Measurements from ENCODE around the gene CORO6.

The CORO6 gene

DNA sequence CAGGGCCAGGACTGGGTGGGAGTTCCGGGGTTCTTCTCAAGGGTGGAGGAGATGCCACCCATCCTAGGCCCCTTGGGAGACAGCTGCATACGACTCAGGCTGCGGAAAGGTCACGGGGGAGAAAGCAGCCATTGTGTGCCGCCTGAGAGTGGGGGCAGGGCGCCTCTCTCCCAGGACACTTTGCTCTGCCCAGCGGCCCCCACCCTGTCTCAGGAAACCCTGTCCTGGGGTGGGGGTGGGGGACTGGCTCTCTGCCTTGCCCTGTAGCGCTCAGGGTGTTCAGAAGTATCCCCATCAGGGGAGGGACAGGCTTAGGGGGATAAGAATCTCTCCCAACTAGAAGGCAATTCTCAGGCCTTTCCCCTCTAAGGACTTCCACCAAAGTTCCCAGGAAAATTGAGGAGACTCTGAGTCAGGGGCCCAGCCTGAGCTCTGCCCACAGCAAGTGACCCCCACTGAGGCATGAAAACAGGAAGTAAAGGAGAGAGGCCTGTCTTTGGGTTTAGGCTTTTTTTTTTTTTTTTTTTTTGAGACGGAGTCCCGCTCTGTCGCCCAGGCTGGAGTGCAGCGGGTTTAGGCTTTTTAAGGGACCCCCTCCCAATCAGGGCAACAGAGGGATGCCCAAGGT is 38.1 kb downstream of the CORO6 start:
- no peak for DNase-seq (ENCODE audit: low read depth, low spot score)
- no peaks in the 10 kb centered on the region for H3K9me3 ChIP-seq (ENCODE audit: control insufficient read depth, insufficient read depth, low read length)
- no peak overlapping the region for H3K27ac ChIP-seq (ENCODE audit: low read length)
- WGBS (ENCODE audit: insufficient coverage, insufficient read length) = no CpG with 5 or more reads among the region's 12 CpGs
- peaks cover 9% of the 10 kb centered on the region; the same call in 1 of the 2 replicates for H3K36me3 ChIP-seq (ENCODE audit: control insufficient read depth, insufficient read depth, low read length)
- H3K27me3 ChIP-seq (ENCODE audit: control insufficient read depth, insufficient read depth, low read length) = no peaks in the 10 kb centered on the region
- no peak overlapping the region for H3K4me3 ChIP-seq (ENCODE audit: low read length)
- H3K4me1 ChIP-seq (ENCODE audit: control insufficient read depth, insufficient read depth, low read length) = peaks cover 13% of the 10 kb centered on the region

- Histone ChIP-seq H3K4me1 (ENCODE audit: control insufficient read depth, insufficient read depth, low read length) (peaks cover 13% of the 10 kb centered on the region), H3K9me3 (ENCODE audit: control insufficient read depth, insufficient read depth, low read length) (no peaks in the 10 kb centered on the region), H3K36me3 (ENCODE audit: control insufficient read depth, insufficient read depth, low read length) (peaks cover 9% of the 10 kb centered on the region; the same call in 1 of the 2 replicates), H3K27me3 (ENCODE audit: control insufficient read depth, insufficient read depth, low read length) (no peaks in the 10 kb centered on the region), H3K27ac (ENCODE audit: low read length) (no peak overlapping the region), H3K4me3 (ENCODE audit: low read length) (no peak overlapping the region; the same call in 1 of the 2 replicates)
- DNase-seq (ENCODE audit: low read depth, low spot score) = no peak
- no CpG with 5 or more reads among the region's 16 CpGs for WGBS (ENCODE audit: insufficient coverage, insufficient read length)
Observed at GRCh38 chr17:29583324-29584248, 39.1 kb downstream of the CORO6 start.

- Histone ChIP-seq H3K27me3 (ENCODE audit: control insufficient read depth, insufficient read depth, low read length) (no peaks in the 10 kb centered on the region), H3K9me3 (ENCODE audit: control insufficient read depth, insufficient read depth, low read length) (no peaks in the 10 kb centered on the region), H3K4me1 (ENCODE audit: control insufficient read depth, insufficient read depth, low read length) (peaks cover 10% of the 10 kb centered on the region), H3K4me3 (ENCODE audit: low read length) (no peak overlapping the region), H3K27ac (ENCODE audit: low read length) (no peak overlapping the region), H3K36me3 (ENCODE audit: control insufficient read depth, insufficient read depth, low read length) (peaks cover 11% of the 10 kb centered on the region; the same call in 1 of the 2 replicates)
- no peak for DNase-seq (ENCODE audit: low read depth, low spot score)
- WGBS (ENCODE audit: insufficient coverage, insufficient read length) = no CpG with 5 or more reads among the region's 13 CpGs
Observed at GRCh38 chr17:29582772-29583171, 39.9 kb downstream of the CORO6 start.

DNA sequence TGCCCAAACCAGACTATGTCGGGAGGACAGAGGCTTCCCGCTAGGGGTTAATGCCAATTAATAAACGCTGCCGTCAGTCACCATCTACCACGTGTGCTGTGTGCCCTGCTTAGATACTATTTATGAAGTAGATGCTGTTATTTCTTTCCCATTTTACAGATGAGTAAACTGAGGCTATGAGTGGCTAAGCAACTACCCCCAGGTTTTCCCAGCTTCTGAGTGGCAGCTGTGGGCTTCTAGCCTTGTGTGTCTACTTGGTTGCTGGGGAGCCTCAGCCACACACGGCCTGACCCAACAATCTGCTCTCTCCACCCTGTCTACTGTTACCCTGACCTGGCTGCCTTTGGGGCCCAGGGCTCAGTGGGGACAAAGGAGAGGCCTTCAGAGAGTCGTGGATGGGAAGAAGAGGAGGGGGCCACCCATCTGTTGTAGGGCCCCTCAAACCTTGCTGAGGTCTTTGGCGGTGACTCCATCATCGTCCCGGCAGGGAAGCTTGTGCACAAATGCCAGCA is 40.4 kb downstream of the CORO6 start:
- Histone ChIP-seq H3K4me3 (ENCODE audit: low read length) (no peak overlapping the region), H3K27ac (ENCODE audit: low read length) (no peak overlapping the region), H3K9me3 (ENCODE audit: control insufficient read depth, insufficient read depth, low read length) (no peaks in the 10 kb centered on the region), H3K36me3 (ENCODE audit: control insufficient read depth, insufficient read depth, low read length) (peaks cover 12% of the 10 kb centered on the region; the same call in 1 of the 2 replicates), H3K27me3 (ENCODE audit: control insufficient read depth, insufficient read depth, low read length) (no peaks in the 10 kb centered on the region), H3K4me1 (ENCODE audit: control insufficient read depth, insufficient read depth, low read length) (peaks cover 10% of the 10 kb centered on the region)
- DNase-seq (ENCODE audit: low read depth, low spot score) = no peak
- no CpG with 5 or more reads among the region's 10 CpGs for WGBS (ENCODE audit: insufficient coverage, insufficient read length)

- Histone ChIP-seq H3K9me3 (ENCODE audit: control insufficient read depth, insufficient read depth, low read length) (no peaks in the 10 kb centered on the region), H3K27ac (ENCODE audit: low read length) (no peak overlapping the region), H3K4me1 (ENCODE audit: control insufficient read depth, insufficient read depth, low read length) (peaks cover 8% of the 10 kb centered on the region), H3K36me3 (ENCODE audit: control insufficient read depth, insufficient read depth, low read length) (peaks cover 12% of the 10 kb centered on the region; the same call in 1 of the 2 replicates), H3K27me3 (ENCODE audit: control insufficient read depth, insufficient read depth, low read length) (no peaks in the 10 kb centered on the region), H3K4me3 (ENCODE audit: low read length) (no peak overlapping the region)
- DNase-seq (ENCODE audit: low read depth, low spot score) = no peak
- no CpG with 5 or more reads among the region's 20 CpGs for WGBS (ENCODE audit: insufficient coverage, insufficient read length)
Observed at GRCh38 chr17:29581583-29582253, 41.0 kb downstream of the CORO6 start.

DNA sequence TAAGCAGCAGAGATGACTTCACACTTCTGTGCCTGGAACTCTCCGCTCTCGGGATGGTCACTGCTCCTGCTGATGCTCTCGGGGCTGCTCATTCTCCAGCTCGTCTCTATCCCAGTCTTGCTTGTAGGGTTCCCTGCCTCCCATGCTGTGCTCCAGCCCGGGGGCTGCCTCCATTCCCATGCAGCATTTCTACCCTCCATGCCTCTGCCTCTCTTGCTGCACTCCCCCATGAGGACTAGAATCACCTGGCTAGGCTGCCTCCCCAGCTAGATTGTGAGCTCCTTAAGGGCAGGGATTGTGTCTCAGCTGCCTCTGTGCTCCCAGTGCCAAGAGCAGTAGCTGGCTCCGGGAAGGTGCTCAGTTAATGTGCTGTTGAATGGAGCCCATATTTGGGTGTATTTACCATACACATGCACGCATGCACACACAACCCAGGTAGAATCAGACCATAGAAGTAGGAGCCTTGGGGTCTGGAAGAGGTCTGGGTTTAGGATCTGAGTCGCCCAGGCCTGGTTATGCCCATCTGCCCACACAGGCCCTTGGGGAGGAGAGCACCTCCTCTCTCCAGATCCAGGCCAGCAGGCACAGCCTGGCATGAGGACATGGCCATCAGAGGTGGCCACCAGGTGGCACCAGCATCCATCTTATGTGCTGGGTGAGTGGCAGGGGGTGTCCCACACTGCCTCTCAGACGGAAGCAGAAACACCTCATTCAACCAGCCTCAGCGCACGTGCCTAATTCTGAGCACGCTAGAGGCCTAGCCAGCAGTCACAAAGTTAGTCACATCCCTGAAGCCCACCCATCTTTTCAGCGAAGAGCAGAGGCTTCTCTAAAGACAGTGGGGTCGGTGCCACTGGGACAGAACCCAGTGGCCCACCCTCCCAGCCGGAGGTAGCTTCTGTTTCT is 42.6 kb downstream of the CORO6 start:
- H3K27ac ChIP-seq (ENCODE audit: low read length) = no peak overlapping the region
- WGBS (ENCODE audit: insufficient coverage, insufficient read length) = no CpG with 5 or more reads among the region's 15 CpGs
- H3K9me3 ChIP-seq (ENCODE audit: control insufficient read depth, insufficient read depth, low read length) = no peaks in the 10 kb centered on the region
- no peaks in the 10 kb centered on the region for H3K27me3 ChIP-seq (ENCODE audit: control insufficient read depth, insufficient read depth, low read length)
- no peak for DNase-seq (ENCODE audit: low read depth, low spot score)
- peaks cover 24% of the 10 kb centered on the region for H3K36me3 ChIP-seq (ENCODE audit: control insufficient read depth, insufficient read depth, low read length)
- H3K4me1 ChIP-seq (ENCODE audit: control insufficient read depth, insufficient read depth, low read length) = peaks cover 5% of the 10 kb centered on the region
- no peak overlapping the region for H3K4me3 ChIP-seq (ENCODE audit: low read length)

- no peak for DNase-seq (ENCODE audit: low read depth, low spot score)
Observed at GRCh38 chr17:29578626-29579485, 43.9 kb downstream of the CORO6 start.

GRCh38 chr17:29577385-29578211 is 45.1 kb downstream of the CORO6 start:
- Histone ChIP-seq H3K4me3 (ENCODE audit: low read length) (no peak overlapping the region), H3K27ac (ENCODE audit: low read length) (no peak overlapping the region), H3K4me1 (ENCODE audit: control insufficient read depth, insufficient read depth, low read length) (no peaks in the 10 kb centered on the region), H3K36me3 (ENCODE audit: control insufficient read depth, insufficient read depth, low read length) (peaks cover 22% of the 10 kb centered on the region), H3K27me3 (ENCODE audit: control insufficient read depth, insufficient read depth, low read length) (no peaks in the 10 kb centered on the region), H3K9me3 (ENCODE audit: control insufficient read depth, insufficient read depth, low read length) (no peaks in the 10 kb centered on the region)
- no peak for DNase-seq (ENCODE audit: low read depth, low spot score)
- WGBS (ENCODE audit: insufficient coverage, insufficient read length) = no CpG with 5 or more reads among the region's 22 CpGs

More at GRCh38 chr17:29578626-29579485, 43.9 kb downstream of the CORO6 start:
- no peaks in the 10 kb centered on the region for H3K27me3 ChIP-seq (ENCODE audit: control insufficient read depth, insufficient read depth, low read length)
- no peaks in the 10 kb centered on the region for H3K9me3 ChIP-seq (ENCODE audit: control insufficient read depth, insufficient read depth, low read length)
- no peak overlapping the region for H3K27ac ChIP-seq (ENCODE audit: low read length)
- WGBS (ENCODE audit: insufficient coverage, insufficient read length) = no CpG with 5 or more reads among the region's 14 CpGs
- H3K4me1 ChIP-seq (ENCODE audit: control insufficient read depth, insufficient read depth, low read length) = no peaks in the 10 kb centered on the region; the same call in 1 of the 2 replicates
- peaks cover 31% of the 10 kb centered on the region for H3K36me3 ChIP-seq (ENCODE audit: control insufficient read depth, insufficient read depth, low read length)
- no peak overlapping the region for H3K4me3 ChIP-seq (ENCODE audit: low read length)

Data from iPS DF 6.9 (cell line).